ENCODE data around the gene BIN2. TPM values are rescaled to one million over a fixed set of nuclear protein-coding genes. Genes with fewer than 3 reads are reported as not detected.

Gene BIN2
- total RNA-seq (2016; rRNA removed; fragmentation: Illumina TruSeq; extraction: Trizol) (not detected in 2 replicates), polyA plus RNA-seq (2011; rRNA removed) (not detected in 2 replicates), polyA minus RNA-seq (2011; rRNA and poly(A)+ RNA removed; ENCODE audit: low replicate concordance) (not detected in 2 replicates), Bru-seq, nascent RNA (not detected), BruChase-seq, experiment 1, labeled RNA remaining after a 6-hour chase (not detected), BruChase-seq, experiment 2, labeled RNA remaining after a 2-hour chase (percentile 5 among the genes with signal in this experiment)
- total RNA-seq (2016; cell fraction: cytosol; rRNA removed; fragmentation: Illumina TruSeq; extraction: Trizol; ENCODE audit: low read depth), result not detected in 2 replicates
- total RNA-seq (2016; cell fraction: insoluble cytoplasmic fraction; rRNA removed; fragmentation: Illumina TruSeq; extraction: Trizol), result not detected in 2 replicates
- total RNA-seq (2016; cell fraction: membrane; rRNA removed; fragmentation: Illumina TruSeq; extraction: Trizol), result not detected in 2 replicates
- total RNA-seq (2016; cell fraction: nucleus; rRNA removed; fragmentation: Illumina TruSeq; extraction: Trizol), result not detected in 2 replicates
- polyA plus RNA-seq (2011; cell fraction: cytosol; rRNA removed), result not detected in 2 replicates
- polyA plus RNA-seq (2011; cell fraction: nucleus; rRNA removed), result not detected in 2 replicates
- polyA plus RNA-seq (2012), result not detected in 2 replicates
- polyA plus RNA-seq (2016; cell fraction: cytosol; fragmentation: Illumina TruSeq; extraction: Trizol; ENCODE audit: low read depth), result not detected in 2 replicates
- not detected in 2 replicates for polyA plus RNA-seq (2016; cell fraction: insoluble cytoplasmic fraction; fragmentation: Illumina TruSeq; extraction: Trizol; ENCODE audit: low read depth)
- polyA plus RNA-seq (2016; cell fraction: membrane; fragmentation: Illumina TruSeq; extraction: Trizol; ENCODE audit: low read depth), result not detected in 2 replicates
- not detected in 2 replicates for polyA plus RNA-seq (2016; cell fraction: nucleus; fragmentation: Illumina TruSeq; extraction: Trizol; ENCODE audit: insufficient read depth, low read depth)
- not detected in 2 replicates for polyA minus RNA-seq (2011; cell fraction: cytosol; rRNA and poly(A)+ RNA removed)
- polyA minus RNA-seq (2011; cell fraction: nucleus; rRNA and poly(A)+ RNA removed), result not detected in 2 replicates
- long read RNA-seq, experiment 1, result 0 reads
- long read RNA-seq, experiment 2, result 0 reads

DNA sequence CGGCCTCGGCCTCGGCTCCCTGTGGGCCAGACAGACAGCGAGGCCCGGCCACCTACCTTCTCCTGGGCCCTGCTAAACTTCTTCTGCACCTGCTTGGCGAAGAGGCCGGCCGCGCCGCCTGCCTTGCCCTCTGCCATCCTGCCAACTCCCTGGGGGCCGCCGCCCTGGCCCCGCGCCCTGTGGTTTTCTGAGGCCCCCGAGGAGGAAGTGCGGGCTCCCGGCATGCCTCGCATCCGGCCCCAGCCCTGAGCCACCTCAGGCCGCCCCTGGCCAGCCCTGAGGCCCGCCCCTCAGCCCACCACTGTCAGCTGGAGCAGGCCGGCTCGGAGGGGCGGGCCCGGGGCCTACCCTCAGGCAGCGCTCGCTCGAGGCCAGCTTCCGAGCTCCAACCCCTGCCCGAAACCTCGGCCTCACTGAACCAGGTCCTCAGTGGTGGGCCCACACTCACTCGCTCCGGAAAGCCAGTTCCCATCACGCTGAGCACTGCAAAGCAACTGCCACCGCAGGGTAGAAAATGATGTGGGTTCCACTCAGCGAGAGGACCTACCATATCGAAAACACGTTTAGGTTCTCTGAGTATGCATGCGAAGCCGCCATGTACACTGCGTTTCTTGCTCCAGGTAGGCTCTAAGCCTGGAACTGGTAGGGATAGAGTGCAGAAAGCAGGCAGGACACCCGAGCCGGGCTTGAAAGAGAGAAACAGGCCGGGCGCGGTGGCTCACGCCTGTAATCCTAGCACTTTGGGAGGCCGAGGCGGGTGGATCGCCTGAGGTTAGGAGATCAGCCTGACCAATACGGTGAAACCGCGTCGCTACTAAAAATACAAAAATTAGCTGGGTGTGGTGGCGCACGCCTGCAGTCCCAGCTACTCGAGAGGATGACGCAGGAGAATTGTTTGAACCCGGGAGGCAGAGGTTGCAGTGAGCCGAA is at the start of gene BIN2:
Gene BIN2, minus strand, starts transcription at position 209 of the 930 bp plus-strand sequence. Its CDS starts 72 bp downstream, at position 137.
- H3K27me3 ChIP-seq (ENCODE audit: control insufficient read depth in 1 of 2, insufficient read depth in 2 of 2, low read length in 2 of 2), result 0 out of 5 replicates have a peak, but pooled peaks cover 0 to 5% of the 10 kb centered on the region in 2 experiments
- no peak within 1 kb of the TSS for H3K9ac ChIP-seq (ENCODE audit: insufficient read depth, low read depth, low read length)
- H3K79me2 ChIP-seq (ENCODE audit: insufficient read depth, low read length), result no peaks in the 10 kb centered on the region
- H3K9me3 ChIP-seq (ENCODE audit: low read length), result no peaks in the 10 kb centered on the region
- no peak within 1 kb of the TSS for H3K27ac ChIP-seq (ENCODE audit: extremely low read length, insufficient read depth, low read length)
- ChIA-PET CTCF (ENCODE audit: low intra/inter-chr PET ratio, low total read pairs) (no interaction called here), POLR2A (no interaction called here)
- peaks cover 11% of the 10 kb centered on the region; the same call in 1 of the 2 replicates for H3K4me1 ChIP-seq (ENCODE audit: insufficient read depth, low read length)
- no peaks in the 10 kb centered on the region for H3K36me3 ChIP-seq (replicated peaks in 1 of 2; ENCODE audit: control insufficient read depth in 1 of 2, insufficient read depth in 2 of 2, low read length in 2 of 2)
- in situ Hi-C loops (cut with HindIII; ENCODE audit: extremely low pct_ligation_motif_present, low pct_unique_long_range_greater_than_20kb), result no loop called here
- BruUV-seq (replicated peaks), result no TSS peak
- DNase-seq (ENCODE audit: low spot score) (no peak), ATAC-seq (no peak), FAIRE-seq (no peak)
- H4K20me1 ChIP-seq (ENCODE audit: insufficient read depth, low read length), result no peaks in the 10 kb centered on the region
- 78% methylated on average over 48 of the region's 60 CpGs for WGBS (ENCODE audit: low lambda C conversion rate)
- intact Hi-C loops (cut with micrococcal nuclease; ENCODE audit: unreplicated experiment), result no loop called here
- no peak within 1 kb of the TSS for H3K4me2 ChIP-seq (ENCODE audit: low read depth, low read length)
- no peak within 1 kb of the TSS for H3K4me3 ChIP-seq (replicated peaks in 1 of 3; ENCODE audit: insufficient read depth in 1 of 3, low read depth in 2 of 3, low read length in 3 of 3)
- H2AFZ ChIP-seq (ENCODE audit: low read length), result no peak within 1 kb of the TSS
- TF ChIP-seq MEF2D (CRISPR knock-in tag; IDR thresholded peaks at IDR 0.05), result no peak
- TF ChIP-seq ZNF180 (CRISPR knock-in tag; IDR thresholded peaks at IDR 0.05; ENCODE audit: borderline replicate concordance, low read depth), result no peak
- TF ChIP-seq, protein P1, sequence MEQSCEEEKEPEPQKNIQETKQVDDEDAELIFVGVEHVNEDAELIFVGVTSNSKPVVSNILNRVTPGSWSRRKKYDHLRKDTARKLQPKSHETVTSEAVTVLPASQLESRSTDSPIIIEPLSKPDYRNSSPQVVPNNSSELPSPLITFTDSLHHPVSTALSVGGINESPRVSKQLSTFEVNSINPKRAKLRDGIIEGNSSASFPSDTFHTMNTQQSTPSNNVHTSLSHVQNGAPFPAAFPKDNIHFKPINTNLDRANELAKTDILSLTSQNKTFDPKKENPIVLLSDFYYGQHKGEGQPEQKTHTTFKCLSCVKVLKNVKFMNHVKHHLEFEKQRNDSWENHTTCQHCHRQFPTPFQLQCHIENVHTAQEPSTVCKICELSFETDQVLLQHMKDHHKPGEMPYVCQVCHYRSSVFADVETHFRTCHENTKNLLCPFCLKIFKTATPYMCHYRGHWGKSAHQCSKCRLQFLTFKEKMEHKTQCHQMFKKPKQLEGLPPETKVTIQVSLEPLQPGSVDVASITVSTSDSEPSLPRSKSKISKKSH (CRISPR knock-in tag; IDR thresholded peaks at IDR 0.05; ENCODE audit: borderline replicate concordance), result no peak
- TF ChIP-seq HNF4G (IDR thresholded peaks at IDR 0.05; ENCODE audit: borderline replicate concordance, low read depth, low read length), result no peak
- TF ChIP-seq HNF4G (CRISPR knock-in tag; IDR thresholded peaks at IDR 0.05; ENCODE audit: borderline replicate concordance, low read depth), result no peak
- no peak for TF ChIP-seq ZNF788 (CRISPR knock-in tag; IDR thresholded peaks at IDR 0.05; ENCODE audit: borderline replicate concordance)
- TF ChIP-seq ZNF652 (CRISPR knock-in tag; IDR thresholded peaks at IDR 0.05; ENCODE audit: borderline replicate concordance, low read depth), result no peak
- TF ChIP-seq, protein P2, sequence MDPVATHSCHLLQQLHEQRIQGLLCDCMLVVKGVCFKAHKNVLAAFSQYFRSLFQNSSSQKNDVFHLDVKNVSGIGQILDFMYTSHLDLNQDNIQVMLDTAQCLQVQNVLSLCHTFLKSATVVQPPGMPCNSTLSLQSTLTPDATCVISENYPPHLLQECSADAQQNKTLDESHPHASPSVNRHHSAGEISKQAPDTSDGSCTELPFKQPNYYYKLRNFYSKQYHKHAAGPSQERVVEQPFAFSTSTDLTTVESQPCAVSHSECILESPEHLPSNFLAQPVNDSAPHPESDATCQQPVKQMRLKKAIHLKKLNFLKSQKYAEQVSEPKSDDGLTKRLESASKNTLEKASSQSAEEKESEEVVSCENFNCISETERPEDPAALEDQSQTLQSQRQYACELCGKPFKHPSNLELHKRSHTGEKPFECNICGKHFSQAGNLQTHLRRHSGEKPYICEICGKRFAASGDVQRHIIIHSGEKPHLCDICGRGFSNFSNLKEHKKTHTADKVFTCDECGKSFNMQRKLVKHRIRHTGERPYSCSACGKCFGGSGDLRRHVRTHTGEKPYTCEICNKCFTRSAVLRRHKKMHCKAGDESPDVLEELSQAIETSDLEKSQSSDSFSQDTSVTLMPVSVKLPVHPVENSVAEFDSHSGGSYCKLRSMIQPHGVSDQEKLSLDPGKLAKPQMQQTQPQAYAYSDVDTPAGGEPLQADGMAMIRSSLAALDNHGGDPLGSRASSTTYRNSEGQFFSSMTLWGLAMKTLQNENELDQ (CRISPR knock-in tag; IDR thresholded peaks at IDR 0.05; ENCODE audit: borderline replicate concordance), result no peak
- TF ChIP-seq, protein P3, sequence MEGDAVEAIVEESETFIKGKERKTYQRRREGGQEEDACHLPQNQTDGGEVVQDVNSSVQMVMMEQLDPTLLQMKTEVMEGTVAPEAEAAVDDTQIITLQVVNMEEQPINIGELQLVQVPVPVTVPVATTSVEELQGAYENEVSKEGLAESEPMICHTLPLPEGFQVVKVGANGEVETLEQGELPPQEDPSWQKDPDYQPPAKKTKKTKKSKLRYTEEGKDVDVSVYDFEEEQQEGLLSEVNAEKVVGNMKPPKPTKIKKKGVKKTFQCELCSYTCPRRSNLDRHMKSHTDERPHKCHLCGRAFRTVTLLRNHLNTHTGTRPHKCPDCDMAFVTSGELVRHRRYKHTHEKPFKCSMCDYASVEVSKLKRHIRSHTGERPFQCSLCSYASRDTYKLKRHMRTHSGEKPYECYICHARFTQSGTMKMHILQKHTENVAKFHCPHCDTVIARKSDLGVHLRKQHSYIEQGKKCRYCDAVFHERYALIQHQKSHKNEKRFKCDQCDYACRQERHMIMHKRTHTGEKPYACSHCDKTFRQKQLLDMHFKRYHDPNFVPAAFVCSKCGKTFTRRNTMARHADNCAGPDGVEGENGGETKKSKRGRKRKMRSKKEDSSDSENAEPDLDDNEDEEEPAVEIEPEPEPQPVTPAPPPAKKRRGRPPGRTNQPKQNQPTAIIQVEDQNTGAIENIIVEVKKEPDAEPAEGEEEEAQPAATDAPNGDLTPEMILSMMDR (CRISPR knock-in tag; IDR thresholded peaks at IDR 0.05), result no peak
- no peak for TF ChIP-seq FOXA3 (CRISPR knock-in tag; IDR thresholded peaks at IDR 0.05)
- no peak for TF ChIP-seq SP1 (IDR thresholded peaks at IDR 0.05)
- no peak for TF ChIP-seq SP1 (CRISPR knock-in tag; IDR thresholded peaks at IDR 0.05)
- TF ChIP-seq REPIN1 (CRISPR knock-in tag; IDR thresholded peaks at IDR 0.05; ENCODE audit: borderline replicate concordance, low read depth), result no peak

Data from HepG2 (cell line).